HG02973 (cell line): Measurements from ENCODE around the gene TAF1B.

Experiments
- ATAC-seq: cut with Tn5 transposase; IDR thresholded peaks from one replicate; pipeline ENCODE4 v1.9.1; 2021; ENCODE audit warnings: moderate library complexity; ENCODE audit not compliant: unreplicated experiment

TAF1B gene

GRCh38 chr2:9807555-9808305 is 35.5 kb upstream of the TAF1B start:
- ATAC-seq: no peak

DNA sequence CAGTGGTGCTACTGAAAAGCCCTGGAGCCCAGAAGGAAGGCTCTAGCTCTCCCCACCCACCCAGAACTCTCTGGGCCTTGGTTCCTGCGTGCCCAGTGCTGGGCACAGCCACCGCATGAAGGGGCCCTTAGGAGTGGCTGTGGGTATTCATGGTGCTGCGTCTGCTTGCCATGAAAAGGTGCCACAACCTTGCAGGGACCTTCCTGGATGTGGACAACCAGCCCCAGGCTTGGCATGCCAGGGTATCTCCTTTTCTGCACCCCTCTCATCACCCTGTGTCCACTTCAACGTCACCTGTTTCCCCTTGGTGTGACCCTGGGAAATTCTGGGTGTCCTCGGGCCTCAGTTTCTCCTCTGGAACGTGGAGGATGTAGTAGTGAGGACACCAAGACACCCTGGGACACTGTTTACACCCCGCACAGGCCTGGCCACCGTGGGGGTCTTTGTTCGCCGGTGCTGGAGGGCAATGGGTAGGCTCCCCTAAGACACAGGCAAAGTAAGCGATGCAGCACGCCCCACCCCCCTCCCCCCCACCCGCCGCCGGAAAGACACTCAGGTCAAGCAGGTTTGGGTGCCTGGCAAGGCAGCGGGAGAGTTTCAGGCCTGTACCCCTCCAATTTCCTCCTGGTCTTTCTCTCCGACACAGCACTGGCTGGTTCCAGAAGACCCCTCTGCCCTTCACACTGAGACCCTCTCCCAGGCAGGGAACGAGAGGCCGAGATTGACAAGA is 34.8 kb upstream of the TAF1B start:
- ATAC-seq: no peak

- ATAC-seq: no peak
Measured at GRCh38 chr2:9809064-9809356, 34.3 kb upstream of the TAF1B start.

DNA sequence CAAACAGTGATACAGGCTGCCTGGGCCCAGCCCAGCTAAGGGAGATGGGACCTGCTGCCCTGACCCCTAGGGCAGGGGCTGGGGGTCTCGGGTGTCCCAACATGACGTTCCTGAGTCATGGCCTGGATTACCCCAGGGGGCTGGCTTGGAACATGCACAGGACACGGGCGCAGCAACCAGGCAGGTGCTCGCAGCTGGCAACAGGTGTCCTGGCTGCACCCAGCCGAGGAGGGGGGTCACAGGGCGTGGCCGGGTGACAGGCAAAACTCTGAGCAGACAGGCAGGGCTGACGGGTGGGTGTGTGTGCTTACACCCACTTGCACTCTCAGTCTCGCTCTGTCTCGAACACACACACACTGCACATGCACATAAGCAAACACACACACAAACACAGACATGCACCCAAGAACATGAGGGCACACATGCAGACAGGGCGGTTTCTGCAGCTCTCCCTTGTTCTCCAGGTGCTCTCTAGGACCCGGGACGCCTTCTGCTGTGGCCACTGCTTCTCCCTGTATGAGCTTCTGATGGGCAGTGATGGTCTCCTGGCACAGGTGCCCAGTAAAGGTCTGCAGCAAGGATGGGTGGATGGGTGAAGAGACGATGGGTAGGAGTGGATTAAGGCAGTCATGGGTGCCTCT is 33.7 kb upstream of the TAF1B start:
- ATAC-seq: no peak

- no peak for ATAC-seq
Measured at GRCh38 chr2:9811216-9811615, 32.1 kb upstream of the TAF1B start.

DNA sequence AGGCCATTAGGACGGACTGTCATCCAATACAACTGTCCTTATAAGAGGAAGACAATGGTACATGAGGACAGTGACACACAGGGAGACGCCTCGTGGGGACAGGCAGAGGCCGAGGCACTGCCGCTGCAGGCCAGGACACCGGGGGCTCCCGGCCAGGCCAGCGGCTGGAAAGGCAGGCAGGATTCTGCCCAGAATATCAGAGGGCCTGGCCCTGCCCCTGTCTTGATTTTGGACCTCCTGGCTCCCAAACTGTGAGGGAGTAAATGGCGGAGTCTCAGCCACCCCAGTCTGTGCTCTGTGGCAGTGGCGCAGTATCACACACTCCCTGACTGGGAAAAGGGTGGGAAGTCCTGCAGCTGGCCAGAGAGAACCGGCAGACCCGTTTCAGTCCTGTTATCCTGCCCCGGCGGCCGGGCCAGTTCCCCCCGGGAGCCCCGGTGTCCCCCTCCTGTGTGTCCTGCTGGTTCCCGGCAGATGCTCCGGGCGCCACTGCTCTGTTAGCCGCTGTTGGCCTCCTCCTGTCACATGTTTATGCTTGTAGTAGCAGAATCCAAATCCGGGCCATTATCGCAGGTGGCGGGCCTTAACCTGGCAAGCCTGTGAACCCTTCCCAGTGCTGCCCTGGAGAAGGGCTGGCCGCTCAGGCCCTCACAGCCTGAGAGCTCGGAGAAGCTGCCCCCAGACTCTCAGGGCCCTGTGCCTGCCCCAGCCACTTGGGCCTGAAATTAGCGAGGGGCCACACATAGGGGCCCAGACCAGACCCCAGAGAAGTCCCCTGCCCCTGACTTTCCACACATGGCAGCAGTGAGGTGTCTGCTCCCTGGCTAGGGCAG is 31.4 kb upstream of the TAF1B start:
- no peak for ATAC-seq

- ATAC-seq: no peak
Measured at GRCh38 chr2:9812945-9813311, 30.3 kb upstream of the TAF1B start.

DNA sequence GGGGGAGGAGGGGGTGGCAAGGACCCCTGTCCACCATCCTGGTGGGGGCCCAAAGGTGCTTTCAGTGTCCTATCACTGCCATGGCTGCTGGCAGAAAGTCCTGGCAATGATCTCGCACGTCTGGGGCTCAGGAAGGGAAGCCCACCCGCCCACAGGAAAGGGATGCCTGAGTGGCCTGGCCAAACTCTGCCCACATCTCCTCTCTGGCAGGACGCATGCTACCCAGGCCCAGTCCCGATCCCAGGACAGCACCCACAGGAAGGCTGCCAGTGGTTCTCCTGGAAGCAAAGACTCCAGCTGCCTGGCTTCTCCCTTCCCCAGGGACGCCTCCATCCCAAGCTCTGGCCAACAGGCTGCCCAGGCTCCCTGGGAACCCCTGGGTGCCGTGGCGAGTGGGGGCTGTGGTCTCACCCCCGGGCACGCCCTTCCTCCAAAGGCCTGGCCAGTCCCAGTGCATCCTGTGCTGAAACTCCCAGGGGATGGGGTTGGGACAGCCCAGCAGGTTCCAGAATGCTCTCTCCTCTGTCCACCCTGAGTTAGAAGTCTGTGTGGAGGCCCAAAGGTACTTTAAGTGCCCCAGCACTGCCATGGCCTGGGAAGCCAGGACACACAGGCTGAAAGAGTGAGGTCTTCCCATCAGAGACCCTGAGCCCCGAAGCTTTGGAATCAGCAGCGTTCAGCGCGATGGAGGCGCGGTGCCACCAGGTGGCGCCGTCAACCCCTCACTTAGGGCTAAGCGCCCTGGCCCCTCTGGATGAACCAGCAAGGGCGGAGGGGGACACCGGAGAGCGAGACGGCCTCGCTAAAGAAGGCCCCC is 29.8 kb upstream of the TAF1B start:
- ATAC-seq: no peak

DNA sequence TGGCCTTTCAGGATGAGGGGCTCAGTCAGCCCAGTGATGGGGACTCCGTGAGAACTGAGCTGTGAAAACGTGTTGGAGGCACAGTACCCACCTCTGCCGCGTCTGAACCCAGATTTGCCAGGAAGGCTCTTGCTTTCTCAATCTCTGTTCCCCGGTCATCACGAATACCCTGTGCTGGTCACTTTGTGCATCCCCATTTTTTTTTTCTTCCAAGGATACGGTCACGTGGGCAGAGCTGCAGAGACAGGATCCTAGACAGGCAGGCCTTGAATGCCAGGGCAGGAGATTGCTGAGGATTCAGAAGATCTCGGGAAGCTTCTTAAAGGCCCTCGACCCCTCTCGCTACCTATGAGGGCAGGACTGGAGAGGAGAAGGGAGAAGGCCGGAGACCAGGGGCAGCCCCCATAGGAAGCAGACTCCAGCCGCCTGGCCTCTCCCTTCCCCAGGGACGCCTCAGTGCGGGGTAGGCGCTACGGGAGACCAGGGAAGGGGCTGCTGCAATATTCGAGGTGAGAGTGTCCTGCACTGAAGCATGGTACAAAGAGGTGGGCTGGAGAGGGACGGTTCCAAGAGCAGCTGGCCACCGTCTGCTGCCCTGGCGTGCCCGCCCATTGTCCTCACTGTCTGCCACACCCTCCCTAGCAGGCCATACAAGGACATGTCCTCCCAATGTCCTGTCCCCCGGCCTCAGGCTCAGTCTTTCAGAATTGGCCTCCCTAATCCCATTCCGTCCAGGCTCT is 29.0 kb upstream of the TAF1B start:
- no peak for ATAC-seq

- ATAC-seq: no peak
Measured at GRCh38 chr2:9815076-9815475, 28.2 kb upstream of the TAF1B start.

GRCh38 chr2:9815844-9816279 is 27.4 kb upstream of the TAF1B start:
- ATAC-seq: no peak

DNA sequence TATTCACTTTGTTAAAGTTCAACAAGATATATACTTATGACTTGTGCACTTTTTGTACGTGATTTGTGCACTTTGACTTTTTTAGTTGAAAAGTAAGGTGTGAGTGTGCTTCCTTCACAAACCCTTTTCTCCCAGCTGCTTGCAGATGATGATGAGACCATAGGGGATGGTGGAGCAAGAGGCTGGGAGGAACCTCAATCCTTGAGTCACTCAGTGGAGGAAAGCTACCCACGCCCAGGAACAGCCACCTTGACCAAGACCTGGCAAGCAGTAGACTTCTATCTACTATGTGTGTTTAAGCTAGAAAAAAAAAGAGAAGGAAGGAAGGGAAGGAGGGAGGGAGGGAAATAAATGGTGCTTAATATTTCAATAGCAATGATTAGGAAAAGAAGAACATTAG is 25.2 kb upstream of the TAF1B start:
- ATAC-seq: no peak

DNA sequence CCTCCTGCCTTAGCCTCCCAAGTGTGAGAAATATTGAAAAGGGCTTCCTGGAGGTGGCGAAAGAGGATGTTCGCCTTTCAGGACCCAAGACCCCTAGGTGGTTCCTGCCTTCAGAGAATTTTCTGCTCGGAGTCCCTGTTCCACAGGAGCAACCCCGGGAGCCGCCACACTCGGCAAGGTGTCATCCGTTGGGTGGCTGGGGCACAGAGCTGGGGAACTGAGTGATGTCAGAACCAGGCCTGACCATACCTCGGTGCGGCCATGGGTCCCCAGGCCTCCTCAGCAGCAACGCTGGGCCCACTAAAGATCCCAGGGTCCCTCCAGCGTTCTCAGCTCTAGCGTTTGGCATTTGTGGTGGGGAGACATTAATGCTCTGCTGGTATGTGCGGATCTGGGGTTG is 23.7 kb upstream of the TAF1B start:
- no peak for ATAC-seq

- ATAC-seq: no peak
Measured at GRCh38 chr2:9820020-9820973, 23.0 kb upstream of the TAF1B start.

GRCh38 chr2:9821805-9822445 is 21.3 kb upstream of the TAF1B start:
- no peak for ATAC-seq

- no peak for ATAC-seq
Measured at GRCh38 chr2:9824441-9824840, 18.8 kb upstream of the TAF1B start.

DNA sequence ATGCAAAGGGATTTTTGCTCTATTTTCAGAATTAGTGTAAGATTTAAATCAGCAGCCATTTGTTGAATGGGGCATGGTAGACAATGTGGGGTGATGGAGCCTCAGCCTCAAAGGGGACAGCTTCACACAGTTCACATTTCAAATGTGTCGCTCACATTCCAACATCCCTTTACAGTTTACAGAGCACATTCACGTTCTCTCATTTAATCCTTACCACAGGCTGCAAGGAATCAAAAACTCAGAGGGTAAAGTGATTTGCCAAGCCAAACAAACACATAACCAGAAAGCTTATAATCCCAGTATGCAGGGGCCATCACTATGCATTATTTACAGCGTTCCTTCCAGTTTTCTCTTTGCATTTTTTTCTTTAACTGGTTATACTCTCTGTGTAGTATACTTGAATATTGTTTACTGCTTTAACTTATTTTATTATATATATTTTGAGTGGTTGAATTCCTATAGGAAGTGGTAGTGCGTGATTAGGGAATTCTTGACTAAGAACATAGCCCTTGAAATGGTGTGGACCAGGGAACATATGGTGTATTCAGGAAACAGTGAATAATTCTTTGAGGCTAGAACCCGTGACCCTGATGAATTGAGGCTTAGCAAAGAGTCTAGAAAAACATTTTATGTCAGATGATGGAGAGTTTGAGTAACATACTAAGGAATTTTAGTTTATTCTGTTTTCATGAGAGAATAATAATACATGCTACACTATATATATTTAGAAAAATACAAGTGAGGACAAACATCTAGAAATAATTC is 18.1 kb upstream of the TAF1B start:
- ATAC-seq: no peak

DNA sequence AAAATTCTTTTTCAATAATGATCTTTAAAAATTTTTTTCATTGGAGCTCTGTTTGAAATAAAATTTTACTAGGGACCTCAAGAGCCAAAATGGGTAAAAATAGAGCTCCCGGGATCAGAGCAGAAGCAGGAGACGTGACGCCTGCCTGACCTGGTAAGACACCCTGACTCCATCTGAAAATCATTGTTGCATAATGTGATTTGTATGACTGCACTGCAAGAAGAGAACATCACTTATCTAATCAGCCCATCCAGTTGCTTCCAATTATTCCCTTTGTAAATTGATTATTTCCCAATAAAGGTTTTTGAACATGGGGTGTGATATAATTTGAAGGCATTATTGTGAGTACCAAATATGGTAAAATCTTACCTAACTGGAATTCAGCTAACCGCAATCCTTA is 17.1 kb upstream of the TAF1B start:
- no peak for ATAC-seq
